ENCODE data around the gene CIRBP. TPM values are rescaled to one million over a fixed set of nuclear protein-coding genes. Genes with fewer than 3 reads are reported as not detected.
A peak's percentile ranks its signal among the peaks of the same experiment; 100 is the strongest.

CIRBP gene
- total RNA-seq, 1 donor from 2014 or later: 462 TPM

- Mint-ChIP-seq H3K27me3 (no peaks in the 10 kb centered on the region), H3K9me3 (ENCODE audit: low read depth) (no peaks in the 10 kb centered on the region), H3K36me3 (ENCODE audit: insufficient read depth) (no peaks in the 10 kb centered on the region), H3K4me3 (ENCODE audit: low read depth) (no peak overlapping the region), H3K27ac (no peak overlapping the region), H3K4me1 (ENCODE audit: low read depth) (no peaks in the 10 kb centered on the region)
- no peak for DNase-seq (ENCODE audit: low spot score, unreplicated experiment)
- TF ChIP-seq CTCF (IDR thresholded peaks at IDR 0.05; ENCODE audit: unreplicated experiment): peak; percentile 20
Measured at GRCh38 chr19:1222394-1222793, 46.7 kb upstream of the CIRBP start.

GRCh38 chr19:1223018-1223855, 45.9 kb upstream of the CIRBP start:
- DNase-seq (ENCODE audit: low spot score, unreplicated experiment): no peak
- Mint-ChIP-seq H3K9me3 (ENCODE audit: low read depth) (no peaks in the 10 kb centered on the region), H3K4me1 (ENCODE audit: low read depth) (no peaks in the 10 kb centered on the region), H3K36me3 (ENCODE audit: insufficient read depth) (peaks cover 3% of the 10 kb centered on the region), H3K27me3 (no peaks in the 10 kb centered on the region), H3K27ac (no peak overlapping the region), H3K4me3 (ENCODE audit: low read depth) (no peak overlapping the region)
- TF ChIP-seq CTCF (IDR thresholded peaks at IDR 0.05; ENCODE audit: unreplicated experiment): peak; percentile 50

GRCh38 chr19:1224047-1224825, 44.9 kb upstream of the CIRBP start:
- TF ChIP-seq CTCF (IDR thresholded peaks at IDR 0.05; ENCODE audit: unreplicated experiment): no peak
- Mint-ChIP-seq H3K27ac (no peak overlapping the region), H3K4me3 (ENCODE audit: low read depth) (no peak overlapping the region), H3K36me3 (ENCODE audit: insufficient read depth) (peaks cover 3% of the 10 kb centered on the region), H3K4me1 (ENCODE audit: low read depth) (no peaks in the 10 kb centered on the region), H3K27me3 (no peaks in the 10 kb centered on the region), H3K9me3 (ENCODE audit: low read depth) (no peaks in the 10 kb centered on the region)
- DNase-seq (ENCODE audit: low spot score, unreplicated experiment): no peak

GRCh38 chr19:1224847-1225246, 44.3 kb upstream of the CIRBP start:
- Mint-ChIP-seq H3K27ac (no peak overlapping the region), H3K36me3 (ENCODE audit: insufficient read depth) (peaks cover 3% of the 10 kb centered on the region), H3K4me1 (ENCODE audit: low read depth) (no peaks in the 10 kb centered on the region), H3K4me3 (ENCODE audit: low read depth) (no peak overlapping the region), H3K9me3 (ENCODE audit: low read depth) (no peaks in the 10 kb centered on the region), H3K27me3 (no peaks in the 10 kb centered on the region)
- no peak for DNase-seq (ENCODE audit: low spot score, unreplicated experiment)
- TF ChIP-seq CTCF (IDR thresholded peaks at IDR 0.05; ENCODE audit: unreplicated experiment): no peak

GRCh38 chr19:1225440-1226226, 43.5 kb upstream of the CIRBP start:
- Mint-ChIP-seq H3K4me3 (ENCODE audit: low read depth) (no peak overlapping the region), H3K36me3 (ENCODE audit: insufficient read depth) (peaks cover 3% of the 10 kb centered on the region), H3K27me3 (no peaks in the 10 kb centered on the region), H3K4me1 (ENCODE audit: low read depth) (no peaks in the 10 kb centered on the region), H3K27ac (no peak overlapping the region), H3K9me3 (ENCODE audit: low read depth) (no peaks in the 10 kb centered on the region)
- no peak for DNase-seq (ENCODE audit: low spot score, unreplicated experiment)
- TF ChIP-seq CTCF (IDR thresholded peaks at IDR 0.05; ENCODE audit: unreplicated experiment): no peak

Measured in progenitor cell of endocrine pancreas (in vitro differentiated cells).